ENCODE measurements around the gene HSBP1L1. TPM values are rescaled to one million over a fixed set of nuclear protein-coding genes. Genes with fewer than 3 reads are reported as not detected.

HSBP1L1 gene
- total RNA-seq, 4 donors from 2014 or later, result 34.7 to 77.3 (median 62.2) TPM

GRCh38 chr18:79973517-79973916 lies 9.1 kb downstream of the HSBP1L1 start:
- intact Hi-C loops (cut with DNase I; ENCODE audit: low total_unique reads), result no loop called here

GRCh38 chr18:79974025-79974654 lies 9.7 kb downstream of the HSBP1L1 start:
- DNase-seq (ENCODE audit: low spot score in 2 of 2), result peak in 1 of 2 donors; percentile 18
- H3K4me3 ChIP-seq (ENCODE audit: low read depth, poor library complexity, severe bottlenecking), result no peak overlapping the region
- intact Hi-C loops (cut with DNase I; ENCODE audit: low total_unique reads), result no loop called here
- no peak for TF ChIP-seq POLR2A (IDR thresholded peaks at IDR 0.05)
- TF ChIP-seq CTCF (IDR thresholded peaks at IDR 0.05), result no peak
- 92 to 96% methylated on average over 4 of the region's 4 CpGs for WGBS, 2 donors

More at GRCh38 chr18:79973517-79973916, 9.1 kb downstream of the HSBP1L1 start:
- TF ChIP-seq CTCF (IDR thresholded peaks at IDR 0.05) (no peak), POLR2A (IDR thresholded peaks at IDR 0.05) (no peak)
- 93% methylated on average over 16 of the region's 16 CpGs for WGBS, 2 donors
- H3K4me3 ChIP-seq (ENCODE audit: low read depth, poor library complexity, severe bottlenecking), result no peak overlapping the region
- no peak for DNase-seq (ENCODE audit: low spot score in 2 of 2)

GRCh38 chr18:79975043-79975442 lies 10.6 kb downstream of the HSBP1L1 start:
- H3K4me3 ChIP-seq (ENCODE audit: low read depth, poor library complexity, severe bottlenecking), result no peak overlapping the region
- TF ChIP-seq CTCF (IDR thresholded peaks at IDR 0.05), result no peak
- no peak for TF ChIP-seq POLR2A (IDR thresholded peaks at IDR 0.05)
- intact Hi-C loops (cut with DNase I; ENCODE audit: low total_unique reads), result no loop called here
- 77 to 91% methylated on average over 4 of the region's 4 CpGs for WGBS, 2 donors
- no peak for DNase-seq (ENCODE audit: low spot score in 2 of 2)

GRCh38 chr18:79975985-79976680 lies 11.7 kb downstream of the HSBP1L1 start:
- DNase-seq (ENCODE audit: low spot score in 2 of 2), result peak in 1 of 2 donors; percentile 85
- intact Hi-C loops (cut with DNase I; ENCODE audit: low total_unique reads), result no loop called here
- WGBS, 2 donors, result 48 to 55% methylated on average over 14 of the region's 14 CpGs
- no peak overlapping the region for H3K4me3 ChIP-seq (ENCODE audit: low read depth, poor library complexity, severe bottlenecking)
- TF ChIP-seq CTCF (IDR thresholded peaks at IDR 0.05) (no peak), POLR2A (IDR thresholded peaks at IDR 0.05) (no peak)

- no peak for DNase-seq (ENCODE audit: low spot score in 2 of 2)
- WGBS, 2 donors, result 93 to 96% methylated on average over 5 of the region's 5 CpGs
- no peak for TF ChIP-seq POLR2A (IDR thresholded peaks at IDR 0.05)
- TF ChIP-seq CTCF (IDR thresholded peaks at IDR 0.05), result no peak
- H3K4me3 ChIP-seq (ENCODE audit: low read depth, poor library complexity, severe bottlenecking), result no peak overlapping the region
- intact Hi-C loops (cut with DNase I; ENCODE audit: low total_unique reads), result no loop called here
These were observed 15.4 kb downstream of the HSBP1L1 start for GRCh38 chr18:79979843-79980242.
